PC-3 (cell line): ENCODE results near the gene GAB3. TPM values are rescaled to one million over a fixed set of nuclear protein-coding genes. Genes with fewer than 3 reads are reported as not detected.

Experiments
- ATAC-seq: fragments of 200-7000 bp; cut with Tn5 transposase; 2 replicates; pipeline ENCODE4 v1.9.1; 2020; ENCODE audit warnings: mild to moderate bottlenecking, moderate library complexity
- BruUV-seq: library from RNA; stranded (reverse); fragments of 400-500 nt; replicated peaks from 2 replicates; lab custom pipeline; 2021; lab: Mats Ljungman, UMichigan
- CTCF ChIA-PET: fragments of 300-600 bp; sonication (Branson Sonifier 250); formaldehyde crosslinking; loops from one replicate; lab custom pipeline; 2022; ENCODE audit warnings: antibody characterized with exemption; lab: Charles Lee
- POLR2A ChIA-PET: fragments of 300-600 bp; sonication (Branson Sonifier 250); formaldehyde crosslinking; loops from one replicate; lab custom pipeline; 2022; ENCODE audit warnings: antibody characterized with exemption; ENCODE audit not compliant: unreplicated experiment; lab: Charles Lee
- DNase-seq: peaks from one replicate; pipeline ENCODE4 v3.0.0-alpha.2; 2015
- H2AFZ ChIP-seq: fragments of 300-600 bp; sonication (generic); 2 replicates; pipeline ENCODE4 v1.6.0; 2016; ENCODE audit warnings: antibody characterized with exemption, low read length
- H3F3A ChIP-seq: fragments of 300-600 bp; sonication (generic); one replicate; pipeline ENCODE4 v1.6.0; 2017; ENCODE audit warnings: antibody characterized with exemption, low read length, control low read depth, mild to moderate bottlenecking; ENCODE audit not compliant: unreplicated experiment
- H3K27ac ChIP-seq: fragments of 300-600 bp; sonication (generic); 2 replicates; pipeline ENCODE4 v1.5.1; 2016; ENCODE audit warnings: mild to moderate bottlenecking, low read length
- H3K27me3 ChIP-seq: fragments of 300-600 bp; sonication (generic); 2 replicates; pipeline ENCODE4 v1.6.1; 2016; ENCODE audit warnings: low read length, mixed read lengths
- H3K36me3 ChIP-seq: fragments of 300-600 bp; sonication (generic); 2 replicates; pipeline ENCODE4 v1.6.1; 2016; ENCODE audit warnings: low read depth, mixed run types, low read length, mixed read lengths
- H3K4me1 ChIP-seq: fragments of 300-600 bp; sonication (generic); 2 replicates; pipeline ENCODE4 v1.5.1; 2016; ENCODE audit warnings: low read length; ENCODE audit not compliant: insufficient read depth
- H3K4me2 ChIP-seq: fragments of 300-600 bp; sonication (generic); 2 replicates; pipeline ENCODE4 v1.6.0; 2016; ENCODE audit warnings: low read length
- H3K4me3 ChIP-seq: fragments of 300-600 bp; sonication (generic); 2 replicates; pipeline ENCODE4 v1.5.1; 2016; ENCODE audit warnings: mild to moderate bottlenecking, low read length, mixed read lengths
- H3K79me2 ChIP-seq: fragments of 300-600 bp; sonication (generic); 2 replicates; pipeline ENCODE4 v1.6.1; 2017; ENCODE audit warnings: low read length, mixed read lengths
- H3K9ac ChIP-seq: fragments of 300-600 bp; sonication (generic); 2 replicates; pipeline ENCODE4 v1.6.0; 2016; ENCODE audit warnings: mild to moderate bottlenecking, low read length
- H3K9me2 ChIP-seq: fragments of 300-600 bp; sonication (generic); replicated peaks from 2 replicates; pipeline ENCODE4 v1.6.1; 2016; ENCODE audit warnings: mixed run types, low read length, mixed read lengths
- H3K9me3 ChIP-seq: fragments of 300-600 bp; sonication (generic); 2 replicates; pipeline ENCODE4 v1.6.1; 2016; ENCODE audit warnings: low read length, mixed read lengths
- H4K20me1 ChIP-seq: fragments of 300-600 bp; sonication (generic); 2 replicates; pipeline ENCODE4 v1.6.1; 2016; ENCODE audit warnings: low read length, mixed read lengths
- CTCF ChIP-seq: fragments of 300-600 bp; sonication (generic); conservative IDR thresholded peaks from 2 replicates; pipeline ENCODE4 v1.5.1; 2017; ENCODE audit warnings: antibody characterized with exemption, low read depth, mild to moderate bottlenecking, low read length
- EZH2 ChIP-seq: fragments of 300-600 bp; sonication (generic); IDR thresholded peaks from one replicate; pipeline ENCODE4 v1.6.1; 2017; ENCODE audit warnings: antibody characterized with exemption, mild to moderate bottlenecking, low read length; ENCODE audit not compliant: unreplicated experiment
- EZH2phosphoT487 ChIP-seq: fragments of 300-600 bp; sonication (generic); IDR thresholded peaks from 2 replicates; pipeline ENCODE4 v1.6.1; 2018; ENCODE audit warnings: mild to moderate bottlenecking, antibody characterized with exemption, low read length, borderline replicate concordance
- intact Hi-C: fragments of 100-400 bp; cut with micrococcal nuclease; formaldehyde crosslinking; loops from 2 replicates; pipeline ENCODE4 v1.9.0; 2023
- total RNA-seq: library from RNA; depleted of rRNA; stranded (reverse); fragments of >200 nt; gene quantifications from 2 replicates; pipeline ENCODE4 v1.2.3, GENCODE V29; 2014

Gene GAB3
- total RNA-seq, 1 experiment from 2014 or later = 3.1 TPM

GRCh38 chrX:154735695-154736393 is 15.0 kb downstream of the GAB3 start:
- Histone ChIP-seq H3K36me3 (no peaks in the 10 kb centered on the region), H3K27ac (no peak overlapping the region), H3F3A (peaks cover 3% of the 10 kb centered on the region), H3K9me3 (no peaks in the 10 kb centered on the region), H4K20me1 (no peaks in the 10 kb centered on the region), H3K4me3 (no peak overlapping the region), H3K27me3 (no peaks in the 10 kb centered on the region), H3K9ac (no peak overlapping the region), H3K9me2 (no peaks in the 10 kb centered on the region), H3K4me2 (no peak overlapping the region), H3K4me1 (peaks cover 42% of the 10 kb centered on the region), H3K79me2 (no peaks in the 10 kb centered on the region), H2AFZ (no peak overlapping the region)
- TF ChIP-seq EZH2phosphoT487 (no peak), EZH2 (no peak), CTCF (no peak)
- POLR2A ChIA-PET = no interaction called here
- no TSS peak for BruUV-seq
- peak; percentile 7 for DNase-seq
- CTCF ChIA-PET = no interaction called here
- ATAC-seq = no peak
- intact Hi-C loops = no loop called here

DNA sequence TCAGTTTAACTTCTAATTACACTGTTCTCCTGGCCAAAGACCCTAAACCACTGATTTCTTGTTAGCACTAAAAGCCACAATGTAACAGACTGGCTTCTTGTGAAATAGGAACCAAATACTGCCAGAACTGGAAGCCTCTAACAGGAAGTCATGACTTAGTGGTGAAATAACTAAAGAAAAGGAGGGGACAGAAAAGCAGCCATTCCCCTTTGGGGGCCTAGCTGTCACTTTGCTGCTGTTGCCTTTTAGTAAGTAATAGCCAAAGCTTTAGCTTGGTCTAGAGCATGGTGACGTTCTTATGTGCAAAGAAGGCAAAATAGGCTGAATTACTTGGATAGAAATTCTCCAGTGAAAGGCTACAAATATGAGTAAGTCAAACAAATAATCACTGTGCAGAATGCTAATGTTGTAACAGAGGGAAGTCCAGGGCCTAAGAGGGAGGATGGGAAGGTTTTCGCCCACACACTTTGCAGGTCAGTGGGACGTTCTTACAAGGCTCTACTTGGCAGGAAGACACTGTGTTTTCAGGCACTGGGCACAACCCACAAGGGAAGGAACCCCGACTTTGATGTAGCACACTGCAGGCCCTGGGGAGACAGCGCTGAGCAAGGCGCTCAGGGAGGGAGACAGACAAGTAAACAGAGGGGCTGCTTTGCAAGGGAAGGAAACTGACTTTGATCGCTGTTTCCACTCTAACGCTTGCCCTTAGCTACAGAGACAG is 16.7 kb downstream of the GAB3 start:
- BruUV-seq = no TSS peak
- ATAC-seq (no peak; the same call in 1 of the 2 replicates), DNase-seq (peak; percentile 43)
- Histone ChIP-seq H3F3A (peaks cover 3% of the 10 kb centered on the region), H3K9me3 (no peaks in the 10 kb centered on the region), H3K27ac (peak overlapping the region; percentile 92), H3K9ac (no peak overlapping the region), H3K36me3 (no peaks in the 10 kb centered on the region), H3K4me2 (peak overlapping the region; percentile 78), H3K79me2 (no peaks in the 10 kb centered on the region), H2AFZ (no peak overlapping the region), H3K27me3 (no peaks in the 10 kb centered on the region), H3K9me2 (no peaks in the 10 kb centered on the region), H3K4me1 (peaks cover 56% of the 10 kb centered on the region), H4K20me1 (no peaks in the 10 kb centered on the region), H3K4me3 (no peak overlapping the region)
- no peak for TF ChIP-seq EZH2phosphoT487
- no peak for TF ChIP-seq CTCF
- no peak for TF ChIP-seq EZH2
- intact Hi-C loops = no loop called here
- CTCF ChIA-PET = no interaction called here
- POLR2A ChIA-PET = no interaction called here
